GM12878 (cell line): ENCODE data around the gene STK16. TPM values are rescaled to one million over a fixed set of nuclear protein-coding genes. Genes with fewer than 3 reads are reported as not detected.

Experiments
- ATAC-seq: fragments of 200-7000 bp; cut with Tn5 transposase; 3 replicates; pipeline ENCODE4 v1.9.1; 2020; ENCODE audit warnings: mild to moderate bottlenecking, moderate library complexity
- BruUV-seq: library from RNA; stranded (reverse); fragments of 400-500 nt; replicated peaks from 2 replicates; lab custom pipeline; 2021; lab: Mats Ljungman, UMichigan
- CTCF ChIA-PET: fragments of 300-600 bp; sonication (Branson Sonifier 250); formaldehyde crosslinking; extraction: SDS; loops from one replicate; lab custom pipeline; 2021; ENCODE audit warnings: inconsistent platforms; lab: Yijun Ruan, JAX
- POLR2A ChIA-PET: fragments of 350-600 bp; formaldehyde crosslinking; extraction: SDS; loops from one replicate; lab custom pipeline; 2021; ENCODE audit warnings: inconsistent platforms; lab: Charles Lee
- RAD21 ChIA-PET: fragments of 300-600 bp; sonication (Branson Sonifier 250); formaldehyde crosslinking; loops from one replicate; lab custom pipeline; 2023; ENCODE audit warnings: antibody characterized with exemption; ENCODE audit not compliant: unreplicated experiment; lab: Charles Lee
- SMC1A ChIA-PET: fragments of 300-600 bp; sonication (Branson Sonifier 250); formaldehyde crosslinking; loops from one replicate; lab custom pipeline; 2023; ENCODE audit not compliant: unreplicated experiment, uncharacterized antibody; lab: Charles Lee
- DNase-seq: peaks from one replicate; pipeline ENCODE4 v3.0.0-alpha.2; 2011; ENCODE audit warnings: low read depth, low spot score
- FAIRE-seq: peaks from 3 replicates; lab custom pipeline; 2011; peaks lifted over from hg19 to GRCh38; lab: Jason Lieb, UNC
- H2AFZ ChIP-seq: 2 replicates; pipeline ENCODE4 v1.6.0; 2011; ENCODE audit warnings: low read depth, low read length, control low read depth; ENCODE audit not compliant: control insufficient read depth
- H3K27ac ChIP-seq: 2 replicates; pipeline ENCODE4 v1.5.1; 2011; ENCODE audit warnings: control low read depth; ENCODE audit not compliant: control insufficient read depth, insufficient read depth
- H3K27me3 ChIP-seq, 2 experiments: replicated peaks in 1 of 2; 2 replicates each; pipeline versions ENCODE4 v1.6.0 to v1.6.1; 2011; ENCODE audit warnings: low read length in 1 of 2; ENCODE audit not compliant: control insufficient read depth in 2 of 2, insufficient read depth in 2 of 2
- H3K36me3 ChIP-seq, 2 experiments: 2 replicates each; pipeline ENCODE4 v1.5.1; 2011; ENCODE audit warnings: low read length in 1 of 2; ENCODE audit not compliant: control insufficient read depth in 2 of 2, insufficient read depth in 2 of 2
- H3K4me1 ChIP-seq: 2 replicates; pipeline ENCODE4 v1.6.1; 2011; ENCODE audit warnings: mild to moderate bottlenecking, low read length, moderate library complexity, mixed read lengths; ENCODE audit not compliant: control insufficient read depth, insufficient read depth
- H3K4me2 ChIP-seq: 2 replicates; pipeline ENCODE4 v1.6.0; 2011; ENCODE audit warnings: control low read depth; ENCODE audit not compliant: control insufficient read depth, insufficient read depth
- H3K4me3 ChIP-seq: fragments of 200-600 bp; sonication (generic); 2 replicates; pipeline ENCODE4 v1.5.1; 2016
- H3K79me2 ChIP-seq: 2 replicates; pipeline ENCODE4 v1.6.0; 2011; ENCODE audit warnings: low read length; ENCODE audit not compliant: control insufficient read depth, insufficient read depth
- H3K9ac ChIP-seq: 2 replicates; pipeline ENCODE4 v1.8.0; 2011; ENCODE audit warnings: low read length, control low read depth, mixed read lengths; ENCODE audit not compliant: control insufficient read depth, insufficient read depth
- H3K9me3 ChIP-seq: replicated peaks from 3 replicates; pipeline ENCODE4 v1.5.1; 2011; ENCODE audit warnings: mild to moderate bottlenecking, low read length; ENCODE audit not compliant: control insufficient read depth, insufficient read depth
- H4K20me1 ChIP-seq: 2 replicates; pipeline ENCODE4 v1.6.0; 2011; ENCODE audit not compliant: control insufficient read depth, insufficient read depth
- BRCA1 ChIP-seq: IDR thresholded peaks from 2 replicates; pipeline ENCODE4 v1.6.1; 2011; ENCODE audit warnings: low read depth, low read length, improper control_type of control experiment
- CBX3 ChIP-seq: fragments of 200-600 bp; sonication (generic); IDR thresholded peaks from 2 replicates; pipeline ENCODE4 v1.6.1; 2016; ENCODE audit warnings: low read depth, borderline replicate concordance
- EGR1 ChIP-seq, 2 experiments: IDR thresholded peaks; 1 replicate in 1 of 2; 2 replicates in 1 of 2; pipeline ENCODE4 v1.6.1; 2011 to 2012; ENCODE audit warnings: low read depth in 2 of 2, low read length in 2 of 2, borderline replicate concordance in 1 of 2, mild to moderate bottlenecking in 1 of 2, moderate library complexity in 1 of 2
- EZH2 ChIP-seq: IDR thresholded peaks from 2 replicates; pipeline ENCODE4 v1.6.1; 2012; ENCODE audit warnings: low read depth, mild to moderate bottlenecking, control low read depth, inconsistent platforms, low read length, borderline replicate concordance; ENCODE audit not compliant: control insufficient read depth
- FOXK2 ChIP-seq: fragments of 450-650 bp; IDR thresholded peaks from 2 replicates; pipeline ENCODE4 v1.6.1; 2017; ENCODE audit warnings: mild to moderate bottlenecking, moderate library complexity
- GABPA ChIP-seq: IDR thresholded peaks from 2 replicates; pipeline ENCODE4 v1.6.1; 2014; ENCODE audit warnings: antibody characterized with exemption, low read depth, mild to moderate bottlenecking, inconsistent platforms
- MXI1 ChIP-seq: fragments of 150-350 bp; IDR thresholded peaks from 2 replicates; pipeline ENCODE4 v1.6.1; 2011; ENCODE audit warnings: low read depth, mild to moderate bottlenecking, inconsistent platforms, low read length, improper control_type of control experiment
- MYC ChIP-seq: IDR thresholded peaks from 2 replicates; pipeline ENCODE4 v1.6.1; 2011; ENCODE audit warnings: mild to moderate bottlenecking, low read length, moderate library complexity, inconsistent platforms; ENCODE audit not compliant: insufficient read depth, insufficient replicate concordance, insufficient read length, severe bottlenecking
- YY1 ChIP-seq: IDR thresholded peaks from 2 replicates; pipeline ENCODE4 v1.6.1; 2011; ENCODE audit warnings: low read depth, mild to moderate bottlenecking, low read length
- ZZZ3 ChIP-seq: IDR thresholded peaks from 2 replicates; pipeline ENCODE4 v1.6.1; 2011; ENCODE audit warnings: low read depth; ENCODE audit not compliant: control insufficient read depth, insufficient read length
- WGBS: methylation state at CpG from one replicate; pipeline ENCODE4 v1.1.6; 2016; ENCODE audit warnings: low lambda C conversion rate; ENCODE audit not compliant: insufficient replicate concordance, insufficient coverage; ENCODE audit errors: missing lambda C conversion rate; 5-methylcytosine and 5-hydroxymethylcytosine counted together
- in situ Hi-C: fragments of 300-500 bp; cut with MboI; formaldehyde crosslinking; loops from 9 replicates; pipeline ENCODE4 v1.14.3; 2018; ENCODE audit warnings: mixed read lengths
- intact Hi-C: fragments of 100-400 bp; cut with micrococcal nuclease; formaldehyde crosslinking; loops from one replicate; pipeline ENCODE4 v1.14.2; 2022; ENCODE audit not compliant: unreplicated experiment
- polyA plus RNA-seq, 11 experiments: library from polyadenylated mRNA; depleted of rRNA in 4 of 11; unstranded in 6 of 11; stranded (reverse) in 5 of 11; fragments of >200 nt; fragmentation: Nextera tagmentation in 4 of 11; fragmentation: Illumina TruSeq in 1 of 11; extraction: Ambion mirVana in 4 of 11; extraction: Trizol in 1 of 11; gene quantifications; 1 replicate in 1 of 11; 2 replicates in 10 of 11; pipeline versions ENCODE4 v1.2.1 to v1.2.3, GENCODE V29; 2011 to 2016; ENCODE audit warnings: inconsistent platforms in 2 of 11, missing spikeins in 2 of 11, low read depth in 1 of 11
- total RNA-seq, 4 experiments: library from RNA; depleted of rRNA in 3 of 4; stranded (reverse); fragments of >200 nt in 3 of 4; fragmentation: Illumina TruSeq in 1 of 4; extraction: Trizol in 1 of 4; gene quantifications; 2 replicates each; pipeline versions ENCODE4 v1.2.1 to v1.2.3, GENCODE V29; 2013 to 2021
- TF ChIP-seq, protein P1 (sequence below): fragments of 450-650 bp; IDR thresholded peaks from 2 replicates; pipeline ENCODE4 v1.6.1; 2016; ENCODE audit warnings: mild to moderate bottlenecking, moderate library complexity, borderline replicate concordance

The STK16 gene
- total and polyA plus RNA-seq, 10 of the 15 experiments (the other 5 are each of a cell fraction or from before 2014, with no cell fraction given): 4.3 to 50.1 (median 17.9) TPM

GRCh38 chr2:219219784-219220532, 25.3 kb upstream of the STK16 start:
- H3K4me1 ChIP-seq: peaks cover 16% of the 10 kb centered on the region
- H3K36me3 ChIP-seq: peaks cover 12 to 32% of the 10 kb centered on the region in 2 experiments
- ATAC-seq: no peak
- intact Hi-C loops (loop anchor here (2.0 kb wide), 1 partner anchor 75 kb away; no protein-coding TSS in a partner anchor), in situ Hi-C loops (no loop called here)
- CTCF ChIA-PET: interaction anchor here (0.9 kb wide), 1 partner anchor 26 kb away, joined by 3 read pairs; no protein-coding TSS in a partner anchor
- peaks cover 14% of the 10 kb centered on the region for H3K79me2 ChIP-seq
- H3K27ac ChIP-seq: no peak overlapping the region
- DNase-seq: no peak
- H3K27me3 ChIP-seq: no peaks in the 10 kb centered on the region
- BruUV-seq: no TSS peak
- H2AFZ ChIP-seq: no peak overlapping the region
- TF ChIP-seq EZH2 (no peak), MYC (no peak), FOXK2 (no peak), GABPA (no peak), ZZZ3 (no peak), CBX3 (no peak), EGR1 (IDR thresholded peaks at IDR 0.05; ENCODE audit: borderline replicate concordance in 1 of 2, low read depth in 2 of 2, low read length in 2 of 2) (no peak), BRCA1 (no peak), MXI1 (no peak), YY1 (no peak)
- TF ChIP-seq, protein P1, sequence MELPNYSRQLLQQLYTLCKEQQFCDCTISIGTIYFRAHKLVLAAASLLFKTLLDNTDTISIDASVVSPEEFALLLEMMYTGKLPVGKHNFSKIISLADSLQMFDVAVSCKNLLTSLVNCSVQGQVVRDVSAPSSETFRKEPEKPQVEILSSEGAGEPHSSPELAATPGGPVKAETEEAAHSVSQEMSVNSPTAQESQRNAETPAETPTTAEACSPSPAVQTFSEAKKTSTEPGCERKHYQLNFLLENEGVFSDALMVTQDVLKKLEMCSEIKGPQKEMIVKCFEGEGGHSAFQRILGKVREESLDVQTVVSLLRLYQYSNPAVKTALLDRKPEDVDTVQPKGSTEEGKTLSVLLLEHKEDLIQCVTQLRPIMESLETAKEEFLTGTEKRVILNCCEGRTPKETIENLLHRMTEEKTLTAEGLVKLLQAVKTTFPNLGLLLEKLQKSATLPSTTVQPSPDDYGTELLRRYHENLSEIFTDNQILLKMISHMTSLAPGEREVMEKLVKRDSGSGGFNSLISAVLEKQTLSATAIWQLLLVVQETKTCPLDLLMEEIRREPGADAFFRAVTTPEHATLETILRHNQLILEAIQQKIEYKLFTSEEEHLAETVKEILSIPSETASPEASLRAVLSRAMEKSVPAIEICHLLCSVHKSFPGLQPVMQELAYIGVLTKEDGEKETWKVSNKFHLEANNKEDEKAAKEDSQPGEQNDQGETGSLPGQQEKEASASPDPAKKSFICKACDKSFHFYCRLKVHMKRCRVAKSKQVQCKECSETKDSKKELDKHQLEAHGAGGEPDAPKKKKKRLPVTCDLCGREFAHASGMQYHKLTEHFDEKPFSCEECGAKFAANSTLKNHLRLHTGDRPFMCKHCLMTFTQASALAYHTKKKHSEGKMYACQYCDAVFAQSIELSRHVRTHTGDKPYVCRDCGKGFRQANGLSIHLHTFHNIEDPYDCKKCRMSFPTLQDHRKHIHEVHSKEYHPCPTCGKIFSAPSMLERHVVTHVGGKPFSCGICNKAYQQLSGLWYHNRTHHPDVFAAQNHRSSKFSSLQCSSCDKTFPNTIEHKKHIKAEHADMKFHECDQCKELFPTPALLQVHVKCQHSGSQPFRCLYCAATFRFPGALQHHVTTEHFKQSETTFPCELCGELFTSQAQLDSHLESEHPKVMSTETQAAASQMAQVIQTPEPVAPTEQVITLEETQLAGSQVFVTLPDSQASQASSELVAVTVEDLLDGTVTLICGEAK: no peak
- no peak overlapping the region for H3K9ac ChIP-seq
- no peaks in the 10 kb centered on the region for H3K9me3 ChIP-seq
- H3K4me3 ChIP-seq: no peak overlapping the region
- no peaks in the 10 kb centered on the region; the same call in 1 of the 2 replicates for H4K20me1 ChIP-seq
- RAD21 ChIA-PET: interaction anchor here (0.7 kb wide), 1 partner anchor 56 kb away, joined by 3 read pairs; no protein-coding TSS in a partner anchor
- POLR2A ChIA-PET: interaction anchor here (0.7 to 3.8 kb wide), 4 partner anchors 9 to 44 kb away, joined by 3 to 21 read pairs (median 6); partner anchors contain the start of genes CNPPD1, GLB1L and STK16
- WGBS: 93% methylated on average over 18 of the region's 18 CpGs
- SMC1A ChIA-PET: interaction anchor here (1.3 to 1.8 kb wide), 4 partner anchors 9 to 62 kb away, joined by 4 to 8 read pairs (median 4); partner anchors contain the start of genes ANKZF1, ATG9A and ZFAND2B
- no peak for FAIRE-seq
- no peak overlapping the region for H3K4me2 ChIP-seq
